Effector memory CD8-positive, alpha-beta T cell (primary cell): ENCODE results near the gene TNFSF12.

Experiments used
- ATAC-seq: fragments of 150-1000 bp; cut with Tn5 transposase; replicated peaks from 2 replicates; pipeline ENCODE4 v1.10.0; 2021; ENCODE audit warnings: mild to moderate bottlenecking, moderate library complexity
- DNase-seq, 3 experiments: peaks; one replicate each; pipeline ENCODE4 v3.0.0; 2021
- H3K27ac Mint-ChIP-seq, 2 donors: one replicate each; pipeline ENCODE4 v1.8.0; 2022; ENCODE audit warnings: mild to moderate bottlenecking in 2 of 2, mixed read lengths in 2 of 2, moderate library complexity in 2 of 2
- H3K27me3 Mint-ChIP-seq, 2 donors: one replicate each; pipeline ENCODE4 v1.8.0; 2022; ENCODE audit warnings: mixed read lengths in 2 of 2
- H3K36me3 Mint-ChIP-seq: one replicate; pipeline ENCODE4 v1.8.0; 2022; ENCODE audit warnings: mild to moderate bottlenecking, moderate library complexity, mixed read lengths; ENCODE audit not compliant: insufficient read depth
- H3K4me1 Mint-ChIP-seq, 2 donors: one replicate each; pipeline ENCODE4 v1.8.0; 2022; ENCODE audit warnings: low read depth in 2 of 2, mixed read lengths in 2 of 2
- H3K4me3 Mint-ChIP-seq, 2 donors: one replicate each; pipeline ENCODE4 v1.8.0; 2022; ENCODE audit warnings: mild to moderate bottlenecking in 2 of 2, mixed read lengths in 2 of 2, moderate library complexity in 2 of 2
- H3K9me3 Mint-ChIP-seq, 2 donors: one replicate each; pipeline ENCODE4 v1.8.0; 2022; ENCODE audit warnings: mixed read lengths in 2 of 2

Gene TNFSF12

DNA sequence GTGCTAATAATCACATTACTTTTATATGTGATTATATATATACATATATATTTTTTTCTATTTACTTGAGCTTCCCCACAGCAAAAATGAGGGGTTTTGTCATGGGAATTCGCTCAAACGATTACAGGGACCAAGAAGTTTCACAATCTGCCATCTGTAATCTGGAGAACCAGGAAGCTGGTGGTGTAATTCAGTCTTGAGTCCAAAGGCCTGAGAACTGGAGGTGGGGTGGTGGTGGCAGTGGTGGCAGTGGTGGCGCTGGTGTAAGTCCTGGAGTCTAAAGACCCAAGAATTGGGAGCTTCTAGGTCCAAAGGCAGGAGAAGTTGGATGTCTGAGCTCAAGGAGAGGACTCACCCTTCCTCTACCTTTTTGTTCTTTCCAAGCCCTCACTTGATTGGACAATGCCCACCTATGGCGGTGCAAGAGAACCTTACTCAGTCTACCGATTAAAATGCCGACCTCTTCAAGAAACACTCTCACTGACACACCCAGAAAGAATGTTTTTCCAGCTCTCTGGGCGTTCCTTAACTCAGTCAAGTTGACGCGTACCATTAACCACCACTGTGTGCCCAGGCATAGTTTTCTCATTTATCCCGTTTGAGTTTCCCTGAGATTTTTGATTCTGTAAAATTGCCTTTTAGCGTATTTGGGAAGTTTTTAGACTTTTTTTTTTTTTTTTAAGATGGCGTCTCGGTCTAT, 32.8 kb upstream of the TNFSF12 start:
- Mint-ChIP-seq H3K4me1 (no peaks in the 10 kb centered on the region), H3K27me3 (no peaks in the 10 kb centered on the region), H3K4me3 (no peak overlapping the region), H3K36me3 (peaks cover 53% of the 10 kb centered on the region), H3K9me3 (no peaks in the 10 kb centered on the region), H3K27ac (peak overlapping the region in 1 of 2 donors; percentile 12)
- DNase-seq (no peak), ATAC-seq (no peak)

DNA sequence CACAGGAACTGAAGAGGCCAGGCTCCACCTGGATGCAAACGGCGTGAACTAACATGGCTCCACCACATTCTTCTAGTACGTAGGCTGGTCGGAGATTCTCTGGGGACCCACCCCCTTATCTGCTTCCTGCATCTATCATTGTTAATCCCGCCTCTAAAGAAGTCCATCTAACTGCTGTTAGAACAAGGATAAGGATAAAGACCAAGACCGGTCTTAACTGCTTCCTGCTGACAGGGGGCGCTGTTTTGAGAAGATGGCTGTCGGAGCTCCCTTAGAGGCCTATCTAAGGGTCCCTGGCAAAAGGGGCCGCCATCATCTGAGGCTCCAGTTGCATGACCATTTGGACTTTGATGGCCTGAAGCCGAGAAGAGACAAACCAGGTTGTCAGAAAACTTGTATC, 25.8 kb upstream of the TNFSF12 start:
- DNase-seq = peak in 2 of 3 experiments; percentile 49 to 53
- peaks cover 9% of the 10 kb centered on the region for H3K36me3 Mint-ChIP-seq
- no peaks in the 10 kb centered on the region for H3K9me3 Mint-ChIP-seq
- ATAC-seq = peak; percentile 69
- no peak overlapping the region for H3K4me3 Mint-ChIP-seq
- H3K4me1 Mint-ChIP-seq = peaks cover 0 to 3% of the 10 kb centered on the region in 2 donors
- no peak overlapping the region for H3K27ac Mint-ChIP-seq
- no peaks in the 10 kb centered on the region for H3K27me3 Mint-ChIP-seq

DNA sequence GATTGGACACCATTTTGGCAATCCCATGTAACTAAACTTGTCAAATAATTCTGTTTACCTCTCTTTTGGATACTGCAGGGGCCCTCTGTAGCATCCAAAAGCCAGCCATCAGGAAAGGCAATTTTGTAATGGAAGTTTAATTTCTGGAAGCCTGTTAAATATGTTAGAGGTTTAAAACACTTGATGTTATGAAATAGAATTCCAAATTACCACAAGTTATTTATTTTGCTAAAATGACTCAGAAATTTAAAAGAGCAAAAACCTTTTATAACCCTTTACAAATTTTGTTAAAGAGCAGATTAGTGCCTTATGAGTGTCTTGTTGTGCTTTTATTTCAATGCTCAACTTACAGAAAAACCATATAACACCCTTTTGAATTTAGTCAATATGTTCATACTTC, 20.0 kb upstream of the TNFSF12 start:
- Mint-ChIP-seq H3K4me1 (no peaks in the 10 kb centered on the region), H3K27me3 (no peaks in the 10 kb centered on the region), H3K36me3 (peaks cover 4% of the 10 kb centered on the region), H3K4me3 (no peak overlapping the region), H3K9me3 (no peaks in the 10 kb centered on the region), H3K27ac (no peak overlapping the region)
- no peak for DNase-seq
- no peak for ATAC-seq

DNA sequence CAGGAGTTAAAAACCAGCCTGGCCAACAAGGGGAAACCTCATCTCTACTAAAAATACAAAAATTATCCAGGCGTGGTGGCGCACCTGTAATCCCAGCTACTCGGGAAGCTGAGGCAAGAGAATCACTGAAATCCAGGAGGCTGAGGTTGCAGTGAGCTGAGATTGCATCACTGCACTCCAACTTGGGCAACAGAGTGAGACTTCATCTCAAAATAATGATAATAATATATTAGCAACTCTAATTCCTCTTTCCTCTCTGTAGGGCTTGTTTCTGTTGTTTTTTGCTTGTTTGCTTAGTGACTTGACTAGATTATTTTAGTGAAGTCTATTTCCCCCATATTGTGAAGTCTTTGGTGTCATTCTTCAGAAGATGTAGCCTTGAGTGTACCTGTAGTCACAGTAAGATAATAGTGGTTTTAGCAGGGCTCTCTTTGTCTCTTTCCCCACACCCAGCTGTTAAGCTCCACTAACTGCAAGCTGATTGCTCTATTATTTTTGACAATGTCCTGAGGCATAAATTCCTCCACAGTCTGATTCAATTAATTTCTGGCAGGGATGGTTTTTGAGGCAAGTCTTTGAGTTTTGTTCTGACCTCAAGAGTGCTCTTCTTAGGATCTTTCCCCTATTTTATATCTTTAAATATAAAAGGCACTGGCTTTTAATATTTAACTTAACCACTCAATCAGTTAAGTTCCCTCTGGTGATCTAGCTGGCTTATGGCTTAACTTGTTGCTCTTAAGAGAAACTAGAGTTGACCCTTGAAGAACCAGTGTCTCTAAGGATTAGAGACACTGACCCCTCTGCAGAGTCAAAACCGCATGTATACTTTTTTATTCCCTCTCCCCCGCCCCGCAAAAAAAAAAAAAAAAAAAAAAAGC, 18.6 kb upstream of the TNFSF12 start:
- no peaks in the 10 kb centered on the region for H3K27me3 Mint-ChIP-seq
- no peaks in the 10 kb centered on the region for H3K4me1 Mint-ChIP-seq
- ATAC-seq (no peak), DNase-seq (no peak)
- H3K9me3 Mint-ChIP-seq = no peaks in the 10 kb centered on the region
- no peak overlapping the region for H3K4me3 Mint-ChIP-seq
- peaks cover 4% of the 10 kb centered on the region for H3K36me3 Mint-ChIP-seq
- H3K27ac Mint-ChIP-seq = no peak overlapping the region

DNA sequence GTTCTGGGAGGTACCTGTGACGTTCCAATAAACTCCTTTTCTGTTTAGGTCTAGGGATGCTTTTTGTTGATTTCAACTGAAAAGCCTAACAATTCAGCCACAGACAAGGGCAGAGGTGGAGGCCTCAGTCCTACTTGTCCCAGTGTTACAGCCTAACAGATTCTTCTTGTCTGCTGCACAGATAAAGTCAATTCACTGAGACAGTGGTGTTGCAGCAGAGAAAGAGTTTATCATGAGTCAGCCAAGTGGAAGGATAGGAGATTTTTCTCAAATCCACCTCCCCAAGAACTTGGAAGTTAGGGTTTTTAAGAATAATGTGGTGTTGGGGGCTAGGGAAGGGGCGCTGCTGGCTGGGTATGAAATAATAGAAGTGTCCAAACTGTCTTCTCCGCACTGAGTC, 10.8 kb upstream of the TNFSF12 start:
- H3K36me3 Mint-ChIP-seq = peaks cover 3% of the 10 kb centered on the region
- DNase-seq = no peak
- H3K9me3 Mint-ChIP-seq = peaks cover 0 to 3% of the 10 kb centered on the region in 2 donors
- ATAC-seq = no peak
- H3K27me3 Mint-ChIP-seq = peaks cover 0 to 9% of the 10 kb centered on the region in 2 donors
- H3K4me3 Mint-ChIP-seq = no peak overlapping the region
- H3K27ac Mint-ChIP-seq = no peak overlapping the region
- H3K4me1 Mint-ChIP-seq = no peaks in the 10 kb centered on the region

DNA sequence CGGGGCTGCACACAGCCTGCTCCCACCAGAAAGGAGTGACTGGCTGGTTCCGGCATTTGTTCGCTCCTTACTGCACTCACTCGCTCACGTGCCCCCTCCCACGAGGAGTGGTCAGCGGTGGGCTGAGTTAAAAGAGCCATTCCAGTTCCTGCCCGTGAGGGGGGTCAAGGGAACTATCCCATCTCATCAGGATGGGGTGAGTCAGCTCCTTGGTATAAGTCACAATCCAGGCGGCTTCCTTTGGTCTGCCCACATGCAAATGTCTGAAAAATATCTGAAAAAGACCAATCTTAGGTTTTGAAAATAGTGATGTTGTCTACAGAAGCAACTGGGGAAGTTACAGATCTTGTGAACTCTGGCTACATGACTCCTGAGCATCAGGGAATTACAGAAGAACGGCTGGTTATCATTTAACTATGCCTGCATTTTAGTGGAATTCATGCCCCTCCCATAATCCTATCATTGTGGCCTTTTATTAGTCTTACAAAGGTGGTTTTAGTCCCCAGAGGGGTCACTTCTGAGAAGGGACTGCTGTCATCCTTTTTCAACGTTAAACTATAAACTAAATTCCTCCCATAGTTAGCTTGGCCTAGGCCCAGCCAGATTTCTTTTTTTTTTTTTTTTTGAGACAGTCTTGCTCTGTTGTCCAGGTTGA, 9.8 kb upstream of the TNFSF12 start:
- ATAC-seq (no peak), DNase-seq (no peak)
- Mint-ChIP-seq H3K36me3 (peaks cover 3% of the 10 kb centered on the region), H3K4me1 (no peaks in the 10 kb centered on the region), H3K4me3 (no peak overlapping the region), H3K9me3 (peaks cover 0 to 3% of the 10 kb centered on the region in 2 donors), H3K27me3 (peaks cover 0 to 9% of the 10 kb centered on the region in 2 donors), H3K27ac (no peak overlapping the region)

DNA sequence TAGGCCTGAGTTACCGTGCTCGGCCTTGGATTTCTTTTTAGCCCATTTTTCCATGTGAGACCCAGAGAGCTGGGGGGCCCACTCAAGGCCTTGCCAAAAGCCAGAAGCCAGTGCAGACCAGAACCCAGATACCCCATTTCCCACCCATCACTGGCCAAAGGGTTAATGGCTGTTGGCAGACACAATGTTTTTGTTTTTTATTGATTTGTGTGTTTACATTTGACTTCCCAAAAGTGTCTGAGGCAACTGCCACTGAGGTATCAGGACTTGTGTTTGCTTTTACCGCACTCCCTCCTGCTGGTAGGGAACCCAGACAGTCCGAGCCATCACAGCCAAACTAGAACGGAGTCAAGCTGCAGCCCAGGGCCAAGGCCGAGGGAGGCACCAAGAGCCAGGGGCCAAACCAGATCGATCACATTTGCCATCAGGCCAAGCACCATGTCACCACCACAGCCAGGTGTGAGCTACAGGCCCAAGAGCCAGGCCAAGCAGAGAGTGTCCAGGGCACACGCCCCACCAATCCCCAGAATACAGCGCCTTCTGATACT, 7.7 kb upstream of the TNFSF12 start:
- DNase-seq (no peak), ATAC-seq (no peak)
- Mint-ChIP-seq H3K27ac (no peak overlapping the region), H3K4me3 (no peak overlapping the region), H3K9me3 (peaks cover 0 to 3% of the 10 kb centered on the region in 2 donors), H3K36me3 (peaks cover 3% of the 10 kb centered on the region), H3K4me1 (no peaks in the 10 kb centered on the region), H3K27me3 (peaks cover 0 to 9% of the 10 kb centered on the region in 2 donors)

DNA sequence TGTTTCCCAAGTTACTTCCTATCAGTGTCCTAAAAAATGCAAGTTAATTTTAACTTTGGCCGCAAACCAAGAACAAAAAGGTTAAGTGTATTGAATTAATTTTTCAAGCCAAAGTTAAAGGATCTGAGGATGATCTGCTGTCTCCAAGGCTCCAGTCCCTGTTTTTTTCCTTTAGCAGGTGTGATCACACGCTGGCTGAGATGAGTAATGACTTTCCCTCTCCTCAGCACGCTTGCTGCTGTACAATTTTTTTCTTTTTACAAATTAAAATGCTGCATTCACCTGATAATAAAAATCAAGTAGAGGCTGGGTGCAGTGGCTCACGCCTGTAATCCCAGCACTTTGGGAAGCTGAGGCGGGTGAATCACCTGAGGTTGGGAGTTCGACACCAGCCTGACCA, 3.9 kb upstream of the TNFSF12 start:
- DNase-seq (no peak), ATAC-seq (no peak)
- H3K27ac Mint-ChIP-seq = no peak overlapping the region
- H3K4me3 Mint-ChIP-seq = no peak overlapping the region
- H3K9me3 Mint-ChIP-seq = no peaks in the 10 kb centered on the region
- no peaks in the 10 kb centered on the region for H3K27me3 Mint-ChIP-seq
- H3K36me3 Mint-ChIP-seq = peaks cover 5% of the 10 kb centered on the region
- H3K4me1 Mint-ChIP-seq = peaks cover 14 to 18% of the 10 kb centered on the region in 2 donors

DNA sequence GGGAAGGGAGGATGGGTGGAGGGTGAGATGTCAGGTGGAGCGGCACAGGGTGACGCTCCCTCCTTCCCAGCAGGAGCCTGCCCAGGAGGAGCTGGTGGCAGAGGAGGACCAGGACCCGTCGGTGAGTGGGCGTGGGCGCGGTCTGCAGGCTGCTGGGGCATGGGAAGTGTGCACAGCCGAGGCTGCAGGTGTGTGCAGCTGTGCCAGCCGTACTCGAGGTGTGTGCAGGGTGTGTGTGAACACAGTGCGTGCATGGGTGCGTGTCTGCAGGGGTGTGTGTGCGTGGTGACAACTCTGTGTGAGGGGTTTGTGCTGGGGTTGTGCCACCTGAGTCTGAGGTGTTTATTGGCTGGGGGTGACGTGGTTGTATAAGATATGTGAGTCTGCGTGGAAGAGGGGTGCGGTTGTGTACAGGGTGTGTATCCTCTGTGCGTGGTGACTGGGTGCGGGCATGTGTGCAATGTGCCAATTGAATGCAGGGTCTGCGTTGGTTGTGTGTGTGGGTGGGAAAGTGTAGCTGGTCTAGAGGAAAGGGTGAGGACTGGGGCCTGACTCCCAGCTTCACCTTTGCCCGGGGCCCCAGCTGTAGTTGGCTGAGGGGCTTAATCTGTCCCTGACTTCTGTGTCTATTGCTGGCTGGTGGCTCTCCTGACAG, 670 bp downstream of the TNFSF12 start:
- ATAC-seq (peak; percentile 54), DNase-seq (peak in 1 of 3 experiments; percentile 24)
- peaks cover 35 to 44% of the 10 kb centered on the region in 2 donors for H3K4me1 Mint-ChIP-seq
- H3K27me3 Mint-ChIP-seq = no peaks in the 10 kb centered on the region
- H3K4me3 Mint-ChIP-seq = peak overlapping the region; percentile 74 to 87
- H3K36me3 Mint-ChIP-seq = peaks cover 10% of the 10 kb centered on the region
- H3K27ac Mint-ChIP-seq = peak overlapping the region; percentile 3 to 94
- H3K9me3 Mint-ChIP-seq = no peaks in the 10 kb centered on the region

DNA sequence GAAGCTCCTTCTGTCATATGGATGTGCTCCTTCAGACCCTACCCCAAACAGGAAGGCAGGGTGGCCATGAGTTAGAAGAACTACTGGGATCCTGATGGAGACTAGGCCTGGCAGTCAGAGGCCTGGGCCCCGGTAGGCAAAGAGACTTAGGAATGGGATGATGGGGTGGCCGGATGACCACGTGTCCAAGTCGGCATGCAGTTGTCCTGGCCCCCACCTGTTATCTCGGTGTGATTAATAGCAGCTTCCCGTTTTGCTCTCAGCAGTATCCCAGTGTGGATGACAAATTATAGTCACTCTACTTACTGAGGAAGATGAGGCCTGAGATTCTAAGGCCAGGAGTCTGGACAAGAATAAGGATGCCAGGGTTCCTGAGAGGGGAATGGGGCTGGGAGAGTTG, 1.5 kb downstream of the TNFSF12 start:
- no peak for ATAC-seq
- Mint-ChIP-seq H3K9me3 (no peaks in the 10 kb centered on the region), H3K4me3 (peak overlapping the region; percentile 74 to 87), H3K4me1 (peaks cover 40 to 45% of the 10 kb centered on the region in 2 donors), H3K27me3 (no peaks in the 10 kb centered on the region), H3K36me3 (peaks cover 10% of the 10 kb centered on the region), H3K27ac (peak overlapping the region; percentile 3 to 94)
- no peak for DNase-seq

DNA sequence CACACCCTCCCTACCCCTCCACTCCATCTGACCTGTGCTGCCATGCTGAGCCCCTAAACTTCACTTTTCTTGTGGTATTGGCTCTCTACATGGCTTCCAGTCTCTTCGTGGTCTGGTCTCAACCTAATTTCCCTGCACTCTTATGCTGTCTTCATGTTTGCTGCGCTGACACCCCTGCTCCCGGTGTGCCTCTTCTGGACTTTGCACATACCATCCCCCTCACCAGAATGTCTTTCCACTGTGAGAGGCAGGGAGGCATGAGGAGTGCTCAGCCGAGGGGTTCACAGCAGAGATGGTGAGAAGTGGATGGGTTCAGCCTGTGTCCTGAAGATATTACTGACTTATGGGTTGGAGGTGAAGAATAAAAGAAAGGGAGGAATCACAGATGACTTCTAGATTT, 2.5 kb downstream of the TNFSF12 start:
- ATAC-seq (no peak), DNase-seq (no peak)
- H3K4me1 Mint-ChIP-seq = peaks cover 44 to 49% of the 10 kb centered on the region in 2 donors
- no peak overlapping the region for H3K4me3 Mint-ChIP-seq
- H3K27me3 Mint-ChIP-seq = no peaks in the 10 kb centered on the region
- no peaks in the 10 kb centered on the region for H3K9me3 Mint-ChIP-seq
- H3K27ac Mint-ChIP-seq = peak overlapping the region; percentile 1 to 94
- peaks cover 11% of the 10 kb centered on the region for H3K36me3 Mint-ChIP-seq

DNA sequence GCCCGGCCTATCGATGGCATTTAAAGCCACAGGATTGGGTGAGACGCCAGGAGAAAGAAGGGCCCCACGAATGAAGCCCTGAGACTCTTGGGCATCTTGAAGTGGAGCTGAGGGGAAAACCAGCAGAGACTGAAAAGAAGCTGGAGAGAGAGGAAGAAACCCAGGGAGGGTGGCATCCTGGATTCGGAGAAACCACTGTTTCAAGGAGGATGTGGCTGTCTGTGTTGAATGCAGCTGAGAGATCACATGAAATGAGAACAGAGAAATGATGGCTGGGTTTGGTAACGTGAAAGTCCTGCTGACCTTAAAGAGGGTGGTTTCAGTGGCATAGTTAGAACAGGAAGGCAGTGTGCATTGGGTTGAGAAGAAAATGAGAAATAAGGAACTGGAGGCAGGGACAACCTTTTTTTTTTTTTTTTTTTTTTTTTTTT, 3.8 kb downstream of the TNFSF12 start:
- no peak for DNase-seq
- peaks cover 15% of the 10 kb centered on the region for H3K36me3 Mint-ChIP-seq
- ATAC-seq = peak; percentile 67
- peak overlapping the region; percentile 13 to 25 for H3K4me3 Mint-ChIP-seq
- H3K27ac Mint-ChIP-seq = peak overlapping the region; percentile 67 to 94
- peaks cover 46% of the 10 kb centered on the region in 2 donors for H3K4me1 Mint-ChIP-seq
- H3K9me3 Mint-ChIP-seq = no peaks in the 10 kb centered on the region
- no peaks in the 10 kb centered on the region for H3K27me3 Mint-ChIP-seq

DNA sequence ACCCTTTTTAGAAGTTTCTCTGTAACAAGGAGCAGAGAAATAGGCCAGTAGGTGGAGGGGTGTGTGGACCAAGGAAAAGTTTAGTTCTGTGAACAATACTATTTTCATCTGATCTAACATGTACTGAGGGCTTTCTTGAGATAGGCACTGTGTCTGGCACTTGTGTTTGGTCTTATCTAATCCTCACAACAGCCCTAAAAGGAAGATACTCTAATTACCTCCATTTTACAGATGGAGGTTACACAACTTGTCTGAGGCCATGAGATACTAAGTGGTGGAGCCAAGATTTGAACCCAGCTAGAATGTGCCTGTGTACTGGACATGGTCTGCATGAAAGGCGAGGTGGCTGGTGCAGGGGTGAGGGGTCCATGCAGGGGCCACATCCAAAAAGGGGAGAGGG, 4.5 kb downstream of the TNFSF12 start:
- Mint-ChIP-seq H3K27me3 (no peaks in the 10 kb centered on the region), H3K4me1 (peaks cover 40 to 44% of the 10 kb centered on the region in 2 donors), H3K36me3 (peaks cover 11% of the 10 kb centered on the region), H3K27ac (peak overlapping the region; percentile 67 to 94), H3K4me3 (peak overlapping the region in 1 of 2 donors; percentile 35), H3K9me3 (no peaks in the 10 kb centered on the region)
- DNase-seq (no peak), ATAC-seq (no peak)
